HG03025 (cell line): Measurements from ENCODE around the gene LRP10.
"Not testable (repeated sequence)": the region's sequence is repeated elsewhere in the genome, so short reads cannot be mapped to it uniquely, and the experiment has no call there.

Experiments
- ATAC-seq: cut with Tn5 transposase; IDR thresholded peaks from one replicate; pipeline ENCODE4 v1.9.1; 2021; ENCODE audit warnings: mild to moderate bottlenecking, moderate library complexity; ENCODE audit not compliant: unreplicated experiment, low FRiP score

LRP10 gene

DNA sequence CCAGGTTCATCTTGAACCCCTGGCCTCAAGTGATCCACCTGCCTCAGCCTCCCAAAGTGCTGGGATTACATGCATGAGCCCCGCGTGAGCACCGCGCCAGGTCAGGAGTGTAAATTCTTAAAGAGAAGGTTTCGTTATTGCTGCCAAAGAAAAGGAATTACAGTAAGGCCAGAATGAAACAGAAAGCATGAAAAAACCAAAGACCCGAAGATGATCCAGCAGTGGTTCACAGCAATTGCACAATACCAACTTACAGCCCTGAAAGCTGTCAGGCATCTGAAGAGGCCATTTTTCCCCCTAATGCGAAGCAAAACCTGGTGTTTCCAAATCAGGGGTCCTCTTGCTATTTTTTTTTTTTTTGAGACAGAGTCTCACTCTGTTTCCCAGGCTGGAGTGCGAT is 37.1 kb downstream of the LRP10 start:
- no peak for ATAC-seq

- ATAC-seq, result no peak
Measured at GRCh38 chr14:22910916-22911315, 39.4 kb downstream of the LRP10 start.

GRCh38 chr14:22914836-22915235 is 43.3 kb downstream of the LRP10 start:
- ATAC-seq, result not testable (repeated sequence)

DNA sequence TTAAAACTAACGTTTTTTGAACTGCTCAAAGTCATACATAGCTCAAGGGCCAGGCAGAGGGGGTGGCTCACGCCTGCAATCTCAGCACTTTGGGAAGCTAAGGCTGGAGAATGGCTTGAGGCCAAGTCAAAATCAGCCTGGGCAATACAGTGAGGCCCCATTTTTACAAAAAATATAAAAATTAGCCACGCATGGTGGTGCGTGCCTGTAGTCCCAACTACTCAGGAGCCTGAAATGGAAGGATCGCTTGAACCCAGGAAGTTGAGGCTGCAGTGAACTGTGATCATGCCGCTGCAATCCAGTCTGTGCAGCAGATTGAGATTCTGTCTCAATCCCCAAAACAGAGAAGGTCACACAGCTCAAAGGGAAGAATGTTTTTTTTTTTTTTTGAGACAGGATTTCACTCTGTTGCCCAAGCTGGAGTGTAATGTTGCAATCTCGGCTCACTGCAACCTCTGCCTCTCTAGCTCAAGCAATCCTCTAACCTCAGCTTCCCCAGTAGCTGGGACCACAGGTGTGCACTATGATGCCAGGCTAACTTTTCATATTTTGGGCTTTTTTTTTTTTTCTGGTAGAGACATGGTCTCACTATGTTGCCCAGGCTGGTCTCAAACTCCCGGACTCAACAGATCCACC is 44.5 kb downstream of the LRP10 start:
- no peak for ATAC-seq

DNA sequence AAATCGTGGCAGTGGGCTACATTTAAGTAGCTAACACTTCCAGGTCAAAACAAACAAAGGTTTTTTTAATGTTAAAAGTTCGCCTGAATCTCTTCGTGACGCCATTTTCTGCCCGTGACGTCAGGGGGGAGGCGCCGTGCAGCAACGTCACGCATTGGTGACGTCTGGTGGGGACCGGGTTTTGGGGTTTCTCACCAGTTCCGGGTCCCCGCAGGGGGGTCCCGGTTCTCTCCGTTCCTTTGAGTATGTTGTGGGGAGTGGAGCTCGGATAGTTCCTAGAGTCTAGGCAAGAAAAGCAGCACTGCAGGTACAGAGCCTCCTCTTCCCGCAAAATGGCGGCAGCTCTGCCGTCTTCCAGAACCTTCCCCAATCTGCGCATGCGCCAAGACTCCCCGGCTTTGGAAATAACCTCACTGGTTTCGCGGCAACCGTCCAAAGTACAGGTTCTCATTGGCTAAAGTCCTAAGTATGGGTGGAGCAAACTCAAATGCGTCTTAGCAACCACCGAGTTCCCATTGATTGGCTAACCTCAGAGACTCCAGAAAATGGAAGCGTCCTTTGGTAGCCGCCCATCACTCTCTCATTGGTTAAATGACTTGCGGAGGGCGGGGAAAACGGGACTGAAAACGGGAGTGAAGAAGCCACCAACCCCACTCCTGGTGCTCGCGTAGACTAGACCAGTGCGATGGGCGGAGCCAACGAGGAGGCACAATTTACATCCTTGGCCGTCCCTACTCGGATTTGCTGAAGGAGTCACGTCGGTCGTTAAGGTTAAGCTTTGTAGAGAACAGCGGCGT is 47.5 kb downstream of the LRP10 start, which contains the start of gene RBM23:
TSS of gene RBM23 (minus strand) at position 346 of the 797 bp plus-strand sequence.
- peak; percentile 85 for ATAC-seq

GRCh38 chr14:22919601-22919921 is 48.0 kb downstream of the LRP10 start:
- ATAC-seq, result peak; percentile 2

DNA sequence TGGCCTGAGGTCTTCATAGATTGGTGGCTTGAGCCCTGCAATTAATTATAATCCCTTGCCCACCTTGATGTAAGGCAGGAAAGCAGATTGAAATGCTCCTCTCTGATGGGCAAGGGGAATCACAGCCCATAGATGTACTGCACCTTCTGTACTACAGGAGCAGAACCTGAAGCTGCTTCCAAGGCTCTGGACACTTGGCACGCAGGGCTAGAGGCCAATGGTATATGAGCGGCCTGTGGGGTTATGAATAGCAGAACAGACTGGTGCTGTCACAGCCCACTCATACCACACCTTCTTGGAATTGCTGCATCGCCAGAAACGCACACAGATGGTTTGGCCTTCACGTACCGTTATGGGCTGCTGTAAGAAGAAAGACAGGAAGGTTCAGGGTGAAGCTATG is 49.2 kb downstream of the LRP10 start:
- no peak for ATAC-seq

DNA sequence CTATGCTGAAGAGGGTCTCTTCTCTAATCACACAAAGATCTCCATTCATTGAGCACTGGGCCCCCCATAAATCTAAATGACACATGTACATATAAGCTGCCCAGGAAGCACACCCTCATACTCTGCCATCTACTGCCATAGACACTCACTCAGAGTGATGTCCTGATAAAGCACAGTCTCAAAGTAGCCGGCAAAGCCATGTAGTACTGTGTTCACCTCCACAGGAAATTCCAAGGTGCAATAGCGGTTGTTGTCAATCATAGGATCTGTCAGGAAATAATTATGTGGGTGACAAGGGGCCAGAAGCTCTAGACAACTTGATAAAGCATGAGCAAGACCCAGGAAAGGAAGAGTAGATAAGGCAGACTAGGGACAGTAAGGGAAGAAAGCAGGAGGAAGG is 50.8 kb downstream of the LRP10 start:
- no peak for ATAC-seq

DNA sequence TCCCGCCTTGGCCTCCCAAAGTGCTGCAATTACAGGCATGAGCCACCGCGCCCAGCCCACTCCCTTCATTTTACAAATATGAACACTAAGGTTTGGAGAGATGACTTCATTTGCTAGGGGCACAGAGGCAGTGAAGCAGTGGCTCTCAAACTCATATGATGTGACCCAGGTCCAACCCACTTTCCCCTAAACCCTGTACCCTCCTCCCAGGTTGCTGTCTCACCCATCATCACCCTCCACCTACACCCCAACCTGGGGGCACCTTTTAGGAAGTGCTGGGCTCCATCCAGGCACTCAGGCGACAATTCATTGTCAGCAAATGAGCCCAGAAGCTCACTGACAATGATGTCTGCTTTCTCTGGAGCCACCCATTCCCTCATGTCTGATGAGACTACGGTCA is 52.2 kb downstream of the LRP10 start:
- ATAC-seq, result no peak

DNA sequence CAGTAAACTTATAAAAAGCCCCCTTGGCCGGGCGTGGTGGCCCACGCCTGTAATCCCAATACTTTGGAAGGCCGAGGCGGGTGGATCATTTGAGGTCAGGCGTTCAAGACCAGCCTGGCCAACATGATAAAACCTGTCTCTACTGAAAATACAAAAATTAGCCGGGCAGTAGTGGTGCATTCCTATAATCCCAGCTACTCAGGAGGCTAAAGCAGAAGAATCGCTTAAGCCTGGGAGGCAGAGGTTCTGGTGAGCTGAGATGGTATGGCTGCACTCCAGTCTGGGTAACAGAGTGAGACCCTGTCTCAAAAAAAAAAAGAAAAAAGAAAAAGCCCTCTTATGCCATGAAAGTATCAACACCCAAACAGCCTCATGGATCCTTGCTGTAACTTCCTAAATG is 54.0 kb downstream of the LRP10 start:
- no peak for ATAC-seq

DNA sequence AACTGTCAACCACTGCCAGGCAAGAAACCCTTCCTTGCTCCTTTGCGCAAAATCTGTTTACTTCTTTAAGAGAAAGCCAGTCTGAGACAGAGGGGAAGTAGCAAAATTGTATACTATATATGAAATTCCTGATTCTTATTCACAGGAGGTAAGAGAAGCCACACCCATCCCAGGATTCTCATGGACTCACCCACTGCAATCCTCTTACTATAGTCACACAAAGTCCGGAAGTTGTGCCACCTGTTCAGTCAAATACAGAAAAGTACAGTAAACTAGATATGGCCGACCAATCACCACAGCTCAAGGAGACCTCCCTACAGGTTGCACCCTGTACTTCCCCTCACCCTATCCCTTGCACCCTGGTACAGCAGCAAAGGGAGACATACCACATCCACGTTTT is 54.8 kb downstream of the LRP10 start:
- ATAC-seq, result no peak

DNA sequence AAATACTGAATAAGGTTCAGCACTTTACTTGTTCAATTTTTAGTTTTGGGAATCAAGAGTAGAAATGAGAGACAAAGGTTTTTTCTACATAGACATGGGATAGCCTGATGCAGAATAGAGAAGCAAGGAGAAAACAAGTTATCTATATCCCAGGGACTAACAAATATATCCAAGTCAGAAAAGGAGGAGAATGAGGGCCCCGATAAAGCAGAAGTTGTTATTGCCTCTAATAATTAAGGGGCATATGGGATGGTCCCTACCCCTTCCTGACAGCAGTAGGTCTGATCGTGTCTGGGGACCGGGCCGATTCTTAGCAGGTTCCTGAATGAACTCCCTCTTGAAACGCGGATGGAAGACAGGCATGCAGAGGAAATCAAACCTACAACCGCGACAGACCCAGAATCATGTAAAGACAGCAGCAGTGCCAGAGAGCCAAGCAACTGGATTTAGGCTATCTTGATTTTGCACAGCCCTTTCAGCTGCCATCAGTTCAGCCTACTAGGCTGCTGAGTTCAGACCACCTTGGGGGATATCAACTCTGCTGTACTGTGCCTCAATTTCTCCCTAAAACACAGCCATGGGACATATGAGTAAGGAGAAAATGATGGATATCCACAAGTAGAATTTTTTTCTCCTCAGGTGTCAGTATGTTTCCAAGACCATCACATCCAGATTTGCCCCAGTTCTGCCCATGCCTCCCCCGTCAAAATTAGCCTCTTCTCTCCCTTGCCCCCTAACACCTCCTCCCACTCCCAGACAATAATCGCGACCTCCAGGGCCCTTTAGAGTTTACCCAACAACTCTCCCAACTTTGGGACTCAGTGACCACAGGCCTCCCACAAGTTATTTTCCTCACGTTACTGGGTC is 56.9 kb downstream of the LRP10 start:
- ATAC-seq, result no peak

- ATAC-seq, result peak; percentile 93
Measured at GRCh38 chr14:22929104-22929960, 57.8 kb downstream of the LRP10 start, which contains the start of gene PRMT5. TSS of gene PRMT5 (minus strand) at chr14:22929376. CDS start at chr14:22929361, 15 bp downstream.

- ATAC-seq, result no peak
Measured at GRCh38 chr14:22929961-22930364, 58.4 kb downstream of the LRP10 start.
